Endodermal cell (in vitro differentiated cells): Measurements from ENCODE around the gene TAF1B. TPM values are rescaled to one million over a fixed set of nuclear protein-coding genes. Genes with fewer than 3 reads are reported as not detected.
A peak's percentile ranks its signal among the peaks of the same experiment; 100 is the strongest.

Experiments used
- DNase-seq: peaks from one replicate; pipeline ENCODE4 v3.0.0-alpha.2; 2017
- H3K27ac ChIP-seq: 2 replicates; pipeline ENCODE4 v1.5.1; 2013; ENCODE audit warnings: mild to moderate bottlenecking, low read depth, low read length, moderate library complexity
- H3K27me3 ChIP-seq: 2 replicates; pipeline ENCODE4 v1.6.1; 2013; ENCODE audit warnings: mild to moderate bottlenecking, low read length, moderate library complexity; ENCODE audit not compliant: insufficient read depth, control insufficient read depth, poor library complexity, severe bottlenecking
- H3K36me3 ChIP-seq: 2 replicates; pipeline ENCODE4 v1.7.0; 2013; ENCODE audit warnings: mild to moderate bottlenecking, low read length, moderate library complexity; ENCODE audit not compliant: control insufficient read depth, insufficient read depth
- H3K4me1 ChIP-seq: one replicate; pipeline ENCODE4 v1.7.0; 2013; ENCODE audit warnings: low read length; ENCODE audit not compliant: control insufficient read depth, insufficient read depth
- H3K4me3 ChIP-seq: 2 replicates; pipeline ENCODE4 v1.5.1; 2013; ENCODE audit warnings: mild to moderate bottlenecking, low read length, moderate library complexity
- H3K9ac ChIP-seq: 2 replicates; pipeline ENCODE4 v1.6.1; 2013; ENCODE audit warnings: mild to moderate bottlenecking, low read length, moderate library complexity; ENCODE audit not compliant: poor library complexity, severe bottlenecking; ENCODE audit errors: extremely low read depth
- H3K9me3 ChIP-seq: 2 replicates; pipeline ENCODE4 v1.6.1; 2013; ENCODE audit warnings: mild to moderate bottlenecking, low read length, moderate library complexity; ENCODE audit not compliant: control insufficient read depth
- H3K27ac Mint-ChIP-seq: 2 replicates; pipeline ENCODE4 v1.8.0; 2020; ENCODE audit warnings: mixed read lengths
- H3K27me3 Mint-ChIP-seq: 2 replicates; pipeline ENCODE4 v1.8.0; 2021; ENCODE audit warnings: mild to moderate bottlenecking, mixed read lengths; ENCODE audit not compliant: insufficient read depth
- H3K36me3 Mint-ChIP-seq: 2 replicates; pipeline ENCODE4 v1.8.0; 2020; ENCODE audit warnings: low read depth, mixed read lengths
- H3K4me1 Mint-ChIP-seq: 2 replicates; pipeline ENCODE4 v1.8.0; 2020; ENCODE audit warnings: mixed read lengths
- H3K4me3 Mint-ChIP-seq: 2 replicates; pipeline ENCODE4 v1.8.0; 2020; ENCODE audit warnings: mild to moderate bottlenecking, moderate library complexity, mixed read lengths
- H3K9me3 Mint-ChIP-seq: 2 replicates; pipeline ENCODE4 v1.8.0; 2020; ENCODE audit warnings: mild to moderate bottlenecking, mixed read lengths
- WGBS, 2 experiments: methylation state at CpG; one replicate each; pipeline versions ENCODE4 v1.1.5 to v1.1.7; 2013; ENCODE audit warnings: missing lambda C conversion rate in 2 of 2, mixed read lengths in 1 of 2; ENCODE audit not compliant: insufficient coverage in 1 of 2, insufficient read length in 1 of 2; 5-methylcytosine and 5-hydroxymethylcytosine counted together
- total RNA-seq, 2 donors: library from RNA; stranded (reverse); fragmentation: NEBNext Ultra II Directional in 1 of 2; extraction: Animal tissue kit (Norgen Biotek cat#: 25700) in 1 of 2; gene quantifications; 2 replicates in 1 of 2; 3 replicates in 1 of 2; pipeline ENCODE4 v1.2.1, GENCODE V29; 2021
- TF ChIP-seq, protein P1 (sequence below): fragments of 200-600 bp; sonication (generic); conservative IDR thresholded peaks from 2 replicates; pipeline ENCODE4 v1.5.0; 2021; ENCODE audit warnings: antibody characterized with exemption, mild to moderate bottlenecking

Gene TAF1B
- total RNA-seq, 2 donors from 2014 or later: 36.2 to 41.9 TPM

DNA sequence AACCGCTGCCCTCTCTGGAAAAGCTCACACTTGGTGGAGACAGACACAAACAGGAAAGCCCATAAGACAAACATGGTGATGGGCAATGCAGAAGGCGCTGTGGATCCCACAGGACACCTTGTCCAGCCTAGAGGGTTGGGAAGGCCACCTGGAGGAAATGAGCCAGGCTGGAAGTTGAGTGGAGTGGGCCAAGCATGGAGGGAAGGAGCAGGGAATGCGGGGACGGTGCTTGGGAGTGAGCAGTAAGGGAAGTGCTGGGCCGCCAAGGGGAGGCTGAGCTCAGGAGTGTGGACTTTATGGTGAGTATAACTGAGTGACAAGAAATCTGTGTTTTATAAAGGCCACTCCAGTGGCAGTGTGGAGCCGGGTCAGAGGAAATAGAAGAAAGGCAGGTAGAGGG, 105.4 kb downstream of the TAF1B start:
- H3K4me1 ChIP-seq: peaks cover 3% of the 10 kb centered on the region
- Mint-ChIP-seq H3K4me1 (peaks cover 9% of the 10 kb centered on the region), H3K27me3 (peaks cover 53% of the 10 kb centered on the region), H3K9me3 (no peaks in the 10 kb centered on the region), H3K4me3 (no peak overlapping the region), H3K27ac (no peak overlapping the region), H3K36me3 (no peaks in the 10 kb centered on the region)
- peaks cover 42% of the 10 kb centered on the region for H3K27me3 ChIP-seq
- no peaks in the 10 kb centered on the region for H3K36me3 ChIP-seq
- H3K9ac ChIP-seq: no peak overlapping the region
- no peak overlapping the region for H3K27ac ChIP-seq
- H3K9me3 ChIP-seq: no peaks in the 10 kb centered on the region
- TF ChIP-seq, protein P1, sequence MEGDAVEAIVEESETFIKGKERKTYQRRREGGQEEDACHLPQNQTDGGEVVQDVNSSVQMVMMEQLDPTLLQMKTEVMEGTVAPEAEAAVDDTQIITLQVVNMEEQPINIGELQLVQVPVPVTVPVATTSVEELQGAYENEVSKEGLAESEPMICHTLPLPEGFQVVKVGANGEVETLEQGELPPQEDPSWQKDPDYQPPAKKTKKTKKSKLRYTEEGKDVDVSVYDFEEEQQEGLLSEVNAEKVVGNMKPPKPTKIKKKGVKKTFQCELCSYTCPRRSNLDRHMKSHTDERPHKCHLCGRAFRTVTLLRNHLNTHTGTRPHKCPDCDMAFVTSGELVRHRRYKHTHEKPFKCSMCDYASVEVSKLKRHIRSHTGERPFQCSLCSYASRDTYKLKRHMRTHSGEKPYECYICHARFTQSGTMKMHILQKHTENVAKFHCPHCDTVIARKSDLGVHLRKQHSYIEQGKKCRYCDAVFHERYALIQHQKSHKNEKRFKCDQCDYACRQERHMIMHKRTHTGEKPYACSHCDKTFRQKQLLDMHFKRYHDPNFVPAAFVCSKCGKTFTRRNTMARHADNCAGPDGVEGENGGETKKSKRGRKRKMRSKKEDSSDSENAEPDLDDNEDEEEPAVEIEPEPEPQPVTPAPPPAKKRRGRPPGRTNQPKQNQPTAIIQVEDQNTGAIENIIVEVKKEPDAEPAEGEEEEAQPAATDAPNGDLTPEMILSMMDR: no peak
- 92 to 98% methylated on average over 3 to 5 of the region's 6 CpGs for WGBS, 2 experiments
- H3K4me3 ChIP-seq: no peak overlapping the region
- no peak for DNase-seq

DNA sequence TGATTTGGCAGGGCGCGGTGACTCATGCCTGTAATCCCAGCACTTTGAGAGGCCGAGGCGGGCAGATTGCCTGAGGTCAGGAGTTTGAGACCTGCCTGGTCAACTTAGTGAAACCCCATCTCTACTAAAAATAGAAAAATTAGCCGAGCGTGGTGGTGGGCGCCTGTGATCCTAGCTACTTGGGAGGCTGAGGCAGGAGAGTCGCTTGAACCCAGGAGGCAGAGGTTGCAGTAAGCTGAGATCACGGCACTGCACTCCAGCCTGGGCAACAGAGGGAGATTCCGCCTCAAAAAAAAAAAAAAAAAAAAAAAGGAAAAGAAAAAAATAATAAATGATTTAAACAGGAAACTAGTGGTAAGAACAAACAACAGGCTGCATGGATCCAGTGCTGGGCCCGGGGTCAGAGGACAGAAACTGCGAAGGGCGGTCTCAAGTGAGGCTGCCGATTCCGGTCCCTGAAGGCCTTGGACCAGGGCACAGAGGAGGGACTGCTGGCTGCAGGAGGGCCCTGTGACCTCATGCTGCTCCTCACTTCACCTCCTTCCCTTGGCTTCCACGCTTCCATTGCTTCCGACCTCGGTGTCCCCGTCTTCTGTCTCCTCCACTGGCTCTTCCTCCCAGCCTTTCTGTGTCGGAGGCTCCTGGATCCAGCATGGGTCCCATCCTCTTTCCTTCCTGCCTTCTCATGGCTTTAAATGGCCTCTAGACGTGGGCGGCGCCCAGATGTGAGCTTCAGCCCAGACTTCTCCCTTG, 106.1 kb downstream of the TAF1B start:
- Histone ChIP-seq H3K36me3 (no peaks in the 10 kb centered on the region), H3K27me3 (peaks cover 49% of the 10 kb centered on the region), H3K9ac (no peak overlapping the region), H3K4me3 (no peak overlapping the region), H3K27ac (no peak overlapping the region), H3K9me3 (no peaks in the 10 kb centered on the region), H3K4me1 (peaks cover 3% of the 10 kb centered on the region)
- TF ChIP-seq, protein P1: no peak
- no peak for DNase-seq
- Mint-ChIP-seq H3K4me1 (peaks cover 9% of the 10 kb centered on the region), H3K27me3 (peaks cover 58% of the 10 kb centered on the region), H3K9me3 (no peaks in the 10 kb centered on the region), H3K27ac (no peak overlapping the region), H3K4me3 (peak overlapping the region; percentile 65), H3K36me3 (no peaks in the 10 kb centered on the region)
- 94 to 96% methylated on average over 16 to 23 of the region's 23 CpGs for WGBS, 2 experiments

DNA sequence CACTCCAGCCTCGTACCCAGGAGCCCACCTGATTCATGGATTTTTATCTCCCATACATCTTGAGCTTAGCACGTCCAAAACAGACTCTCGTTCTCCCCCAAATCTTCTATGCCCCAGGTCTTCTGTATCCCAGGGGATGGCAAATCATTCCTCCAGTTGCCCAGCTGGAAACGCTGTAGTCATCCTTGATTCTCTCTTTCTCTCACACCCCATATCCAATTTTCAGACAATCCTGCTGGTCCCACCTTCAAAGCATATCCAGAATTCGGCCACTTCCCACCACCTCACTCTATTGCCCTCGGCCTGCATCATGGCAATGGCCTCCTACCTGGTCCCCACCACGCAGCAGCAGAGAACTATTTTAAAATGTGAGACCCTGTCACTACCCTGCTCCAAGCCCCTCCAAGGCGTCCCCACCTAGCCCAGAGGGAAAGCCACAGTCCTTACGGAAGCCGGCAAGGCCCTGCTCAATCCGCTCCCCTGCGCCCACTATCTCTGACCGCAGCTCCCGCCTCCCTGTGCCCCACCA, 106.8 kb downstream of the TAF1B start:
- WGBS, 2 experiments: 90% methylated on average over 13 to 14 of the region's 14 CpGs

More for the DNA sequence above, 106.8 kb downstream of the TAF1B start:
- peaks cover 9% of the 10 kb centered on the region for H3K4me1 Mint-ChIP-seq
- H3K4me3 Mint-ChIP-seq: peak overlapping the region; percentile 65
- no peaks in the 10 kb centered on the region for H3K9me3 ChIP-seq
- no peaks in the 10 kb centered on the region for H3K36me3 ChIP-seq
- H3K9me3 Mint-ChIP-seq: no peaks in the 10 kb centered on the region
- peaks cover 3% of the 10 kb centered on the region for H3K4me1 ChIP-seq
- no peak overlapping the region for H3K27ac Mint-ChIP-seq
- no peak for DNase-seq
- no peak overlapping the region for H3K27ac ChIP-seq
- TF ChIP-seq, protein P1: no peak
- no peak overlapping the region for H3K4me3 ChIP-seq
- H3K27me3 ChIP-seq: peaks cover 56% of the 10 kb centered on the region
- H3K9ac ChIP-seq: no peak overlapping the region
- H3K36me3 Mint-ChIP-seq: no peaks in the 10 kb centered on the region
- peaks cover 57% of the 10 kb centered on the region for H3K27me3 Mint-ChIP-seq
